GM12875 (cell line): Measurements from ENCODE around the gene LIN7A.

Source experiments
- H3K4me3 ChIP-seq: one replicate; pipeline ENCODE4 v1.5.1; 2011; ENCODE audit warnings: low read depth, low read length, control low read depth
- TF ChIP-seq, protein P1 (sequence below): IDR thresholded peaks from 2 replicates; pipeline ENCODE4 v1.5.1; 2011; ENCODE audit warnings: low read depth, mild to moderate bottlenecking, control low read depth, inconsistent platforms, low read length, moderate library complexity, borderline replicate concordance; ENCODE audit not compliant: insufficient read depth

Gene LIN7A

DNA sequence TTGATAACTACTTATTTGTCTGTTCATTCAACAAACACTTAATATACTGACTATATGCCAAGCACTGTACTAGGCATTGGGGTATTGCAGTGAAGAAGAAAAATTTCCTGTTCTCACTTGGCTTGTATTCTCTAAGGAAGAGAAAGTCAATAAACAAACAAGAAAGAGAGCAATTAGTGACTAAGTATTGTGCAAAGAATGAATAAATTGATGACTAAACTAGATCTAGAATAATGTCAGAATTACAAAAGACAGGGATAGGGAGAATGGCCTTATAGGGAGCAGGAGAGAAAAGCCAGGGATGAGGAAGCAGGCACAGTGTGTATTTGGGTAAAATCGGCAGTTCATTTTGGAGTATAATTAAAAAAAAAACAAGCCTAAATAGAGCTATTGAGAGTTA lies 4.2 kb upstream of the LIN7A start:
- TF ChIP-seq, protein P1, sequence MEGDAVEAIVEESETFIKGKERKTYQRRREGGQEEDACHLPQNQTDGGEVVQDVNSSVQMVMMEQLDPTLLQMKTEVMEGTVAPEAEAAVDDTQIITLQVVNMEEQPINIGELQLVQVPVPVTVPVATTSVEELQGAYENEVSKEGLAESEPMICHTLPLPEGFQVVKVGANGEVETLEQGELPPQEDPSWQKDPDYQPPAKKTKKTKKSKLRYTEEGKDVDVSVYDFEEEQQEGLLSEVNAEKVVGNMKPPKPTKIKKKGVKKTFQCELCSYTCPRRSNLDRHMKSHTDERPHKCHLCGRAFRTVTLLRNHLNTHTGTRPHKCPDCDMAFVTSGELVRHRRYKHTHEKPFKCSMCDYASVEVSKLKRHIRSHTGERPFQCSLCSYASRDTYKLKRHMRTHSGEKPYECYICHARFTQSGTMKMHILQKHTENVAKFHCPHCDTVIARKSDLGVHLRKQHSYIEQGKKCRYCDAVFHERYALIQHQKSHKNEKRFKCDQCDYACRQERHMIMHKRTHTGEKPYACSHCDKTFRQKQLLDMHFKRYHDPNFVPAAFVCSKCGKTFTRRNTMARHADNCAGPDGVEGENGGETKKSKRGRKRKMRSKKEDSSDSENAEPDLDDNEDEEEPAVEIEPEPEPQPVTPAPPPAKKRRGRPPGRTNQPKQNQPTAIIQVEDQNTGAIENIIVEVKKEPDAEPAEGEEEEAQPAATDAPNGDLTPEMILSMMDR: no peak
- no peak overlapping the region for H3K4me3 ChIP-seq

DNA sequence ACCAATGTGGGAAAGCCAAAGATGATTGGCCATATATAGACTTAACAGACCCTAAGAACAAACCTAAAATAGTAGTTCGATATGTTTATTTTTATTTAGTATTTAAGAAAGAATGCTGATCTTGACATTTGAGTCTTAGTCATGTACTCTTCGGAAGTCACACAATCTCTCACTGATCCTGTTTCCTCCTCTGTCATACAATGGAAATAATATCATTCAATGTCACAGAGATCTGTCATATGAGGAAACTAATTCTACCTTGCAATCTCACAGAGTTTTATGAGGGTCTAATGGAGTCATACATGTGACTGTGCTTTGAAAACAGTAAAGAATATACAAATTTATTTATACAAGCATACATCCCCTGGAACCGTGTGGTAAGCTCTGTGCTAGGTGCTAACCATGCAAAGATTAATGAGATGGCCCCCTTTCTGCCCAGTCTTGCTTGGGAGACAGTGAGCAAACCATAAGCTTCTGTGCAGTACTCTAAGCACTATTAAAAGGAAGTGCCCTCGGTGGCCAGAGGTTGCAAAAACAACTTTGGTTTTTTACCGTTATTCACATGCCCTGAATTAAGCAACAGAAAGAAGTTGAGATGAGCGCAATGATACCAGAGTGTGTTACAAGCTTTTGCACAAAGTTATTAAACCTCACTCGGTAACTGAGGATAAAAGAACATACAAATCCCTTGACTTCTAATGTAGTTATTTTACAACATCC lies 1.7 kb upstream of the LIN7A start:
- TF ChIP-seq, protein P1: no peak
- no peak overlapping the region for H3K4me3 ChIP-seq

DNA sequence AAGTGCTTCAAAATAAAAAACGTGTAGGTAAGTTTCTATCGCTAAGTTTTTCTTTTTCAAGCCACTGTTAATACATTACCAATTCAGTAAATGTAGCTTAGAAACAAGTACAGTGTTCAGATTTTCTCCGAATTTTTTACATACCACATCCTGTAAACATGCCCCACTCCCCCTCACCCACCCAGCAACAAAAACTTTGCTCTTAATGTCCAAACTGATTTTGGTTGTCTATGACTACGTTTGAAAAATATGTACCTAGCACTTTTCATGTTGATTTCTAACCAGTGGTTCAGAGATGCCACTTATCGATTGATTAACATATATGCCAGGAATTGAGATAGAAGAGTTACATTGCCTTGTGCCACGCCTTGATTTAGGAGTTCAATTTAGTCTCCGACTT lies 663 bp upstream of the LIN7A start:
- no peak overlapping the region for H3K4me3 ChIP-seq
- TF ChIP-seq, protein P1: no peak

DNA sequence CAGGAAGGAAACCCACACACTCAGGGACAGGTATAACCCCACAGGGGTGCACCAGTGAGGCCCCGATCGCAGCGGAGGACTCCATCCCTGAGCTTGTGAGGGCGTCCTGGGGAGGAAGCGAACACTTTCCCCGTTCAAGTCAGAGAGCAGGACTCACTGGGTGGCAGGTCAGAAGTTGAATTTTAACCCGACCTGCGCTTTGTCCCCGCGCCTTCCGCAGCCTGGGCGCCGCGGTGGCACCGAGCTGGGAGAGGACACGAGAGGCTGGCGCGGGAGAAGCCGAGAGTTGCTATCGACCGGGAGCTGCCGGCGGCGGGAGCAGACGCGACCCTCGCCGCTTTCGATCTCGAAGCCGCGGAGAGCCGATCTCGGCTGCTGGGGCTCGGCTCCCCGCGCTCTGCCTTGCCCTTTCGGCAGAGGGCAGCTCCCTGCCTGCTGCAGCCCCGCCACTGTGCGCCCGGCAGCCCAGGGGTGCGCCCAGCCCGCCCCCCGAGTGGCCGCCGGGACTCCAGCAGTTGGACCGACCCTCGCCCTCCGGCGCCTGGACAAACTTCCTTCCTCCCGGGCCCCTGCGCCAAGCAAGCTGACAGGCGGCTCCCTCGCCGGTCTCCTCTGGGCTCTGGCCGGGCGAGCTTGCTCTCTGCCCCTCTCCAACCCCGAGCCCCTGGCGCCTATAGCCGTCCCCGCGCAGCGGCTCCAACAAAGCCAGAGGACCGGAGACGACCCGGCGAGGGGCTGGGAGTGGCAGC lies 918 bp downstream of the LIN7A start:
- H3K4me3 ChIP-seq: peak overlapping the region; percentile 96
- TF ChIP-seq, protein P1: 0 out of 2 replicates have a peak, but pooled peaks have one; percentile 11

DNA sequence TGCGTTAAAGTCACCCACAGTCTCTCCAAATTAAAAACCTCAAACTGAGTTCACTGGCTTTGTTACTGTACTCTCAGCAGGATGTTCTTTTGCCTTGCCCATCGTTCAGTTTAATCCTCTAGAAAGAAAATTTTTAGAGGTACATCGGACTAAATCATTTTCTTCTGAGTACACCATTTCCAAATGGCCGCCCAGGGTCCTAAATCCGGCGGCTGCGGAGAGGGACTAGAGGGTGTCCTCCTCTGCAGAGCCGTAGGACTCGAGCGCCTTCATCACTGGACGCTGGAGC lies 1.4 kb downstream of the LIN7A start:
- TF ChIP-seq, protein P1: no peak
- H3K4me3 ChIP-seq: peak overlapping the region; percentile 96

DNA sequence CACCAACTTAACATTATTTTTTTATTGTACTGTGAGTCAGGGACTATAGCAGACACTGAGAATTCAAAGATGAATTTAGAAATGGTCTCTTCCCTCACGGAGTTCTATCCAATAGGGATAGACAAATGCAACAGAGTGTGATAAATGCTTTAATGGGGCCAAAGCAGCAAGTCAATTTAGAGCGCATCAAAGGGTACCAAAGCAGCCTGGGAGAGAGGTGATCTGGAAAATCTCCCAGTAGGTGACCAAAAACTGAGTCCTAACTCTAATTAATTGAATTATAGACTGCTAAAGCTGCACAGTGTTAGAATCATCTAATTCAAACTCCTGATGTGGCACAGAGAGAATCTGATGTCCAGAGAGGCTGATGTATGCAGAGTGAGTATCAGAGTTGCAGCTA lies 2.6 kb downstream of the LIN7A start:
- H3K4me3 ChIP-seq: no peak overlapping the region
- TF ChIP-seq, protein P1: no peak

DNA sequence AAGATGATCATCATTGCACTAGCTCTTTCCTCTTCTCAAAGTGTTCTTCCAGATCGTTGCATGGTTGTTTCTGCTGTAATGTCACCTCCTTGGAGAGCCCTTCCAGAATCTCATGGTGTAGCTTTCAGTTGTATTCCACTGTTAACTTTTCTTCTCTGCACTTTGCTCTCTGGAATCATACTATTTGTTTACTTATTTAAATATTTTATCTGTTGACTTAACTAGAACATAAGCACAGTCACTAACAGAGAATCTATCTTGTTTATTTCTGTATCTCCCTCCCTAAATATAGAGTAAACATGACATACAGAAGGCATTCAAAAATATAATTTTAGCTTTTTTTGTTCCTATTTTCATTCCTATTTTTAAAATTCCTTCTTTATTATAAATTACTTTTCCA lies 11.8 kb downstream of the LIN7A start:
- TF ChIP-seq, protein P1: no peak
- no peak overlapping the region for H3K4me3 ChIP-seq
